ENCODE measurements around the gene MPPED2.

DNA sequence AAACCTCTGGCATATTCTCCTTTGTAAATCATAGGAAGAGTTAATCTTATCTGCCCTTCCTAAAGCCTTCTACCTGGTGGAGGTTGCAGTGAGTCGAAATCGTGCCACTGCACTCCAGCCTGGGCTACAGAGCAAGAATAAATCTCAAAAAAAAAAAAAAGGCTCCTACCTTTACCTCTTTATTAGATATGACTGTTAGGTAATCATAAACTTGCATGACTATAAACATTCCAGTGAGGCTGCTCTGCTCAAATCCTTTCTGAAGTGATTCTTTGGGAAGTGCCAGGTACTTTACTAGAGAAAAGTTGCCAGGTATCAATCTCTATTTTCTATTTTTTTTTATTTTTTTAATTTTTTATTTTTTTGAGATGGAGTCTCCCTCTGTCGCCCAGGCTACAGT lies 59.6 kb downstream of the MPPED2 start:
- TF ChIP-seq, protein P1, sequence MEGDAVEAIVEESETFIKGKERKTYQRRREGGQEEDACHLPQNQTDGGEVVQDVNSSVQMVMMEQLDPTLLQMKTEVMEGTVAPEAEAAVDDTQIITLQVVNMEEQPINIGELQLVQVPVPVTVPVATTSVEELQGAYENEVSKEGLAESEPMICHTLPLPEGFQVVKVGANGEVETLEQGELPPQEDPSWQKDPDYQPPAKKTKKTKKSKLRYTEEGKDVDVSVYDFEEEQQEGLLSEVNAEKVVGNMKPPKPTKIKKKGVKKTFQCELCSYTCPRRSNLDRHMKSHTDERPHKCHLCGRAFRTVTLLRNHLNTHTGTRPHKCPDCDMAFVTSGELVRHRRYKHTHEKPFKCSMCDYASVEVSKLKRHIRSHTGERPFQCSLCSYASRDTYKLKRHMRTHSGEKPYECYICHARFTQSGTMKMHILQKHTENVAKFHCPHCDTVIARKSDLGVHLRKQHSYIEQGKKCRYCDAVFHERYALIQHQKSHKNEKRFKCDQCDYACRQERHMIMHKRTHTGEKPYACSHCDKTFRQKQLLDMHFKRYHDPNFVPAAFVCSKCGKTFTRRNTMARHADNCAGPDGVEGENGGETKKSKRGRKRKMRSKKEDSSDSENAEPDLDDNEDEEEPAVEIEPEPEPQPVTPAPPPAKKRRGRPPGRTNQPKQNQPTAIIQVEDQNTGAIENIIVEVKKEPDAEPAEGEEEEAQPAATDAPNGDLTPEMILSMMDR (conservative IDR thresholded peaks at IDR 0.05), result no peak
- TF ChIP-seq ZFX (IDR thresholded peaks at IDR 0.05), result no peak
